ENCODE measurements around the gene ATR.

Gene ATR

GRCh38 chr3:142542054-142542453 lies 36.5 kb downstream of the ATR start:
- no peak for DNase-seq (ENCODE audit: low spot score)
- no peak for TF ChIP-seq CTCF (IDR thresholded peaks at IDR 0.05; ENCODE audit: extremely low read depth, insufficient read depth, missing control alignments)
- in situ Hi-C loops (cut with MboI; ENCODE audit: low pct_unique_long_range_greater_than_20kb, low sequenced_read_pairs, unreplicated experiment): no loop called here

GRCh38 chr3:142536519-142536918 lies 42.0 kb downstream of the ATR start:
- no peak for TF ChIP-seq CTCF (IDR thresholded peaks at IDR 0.05; ENCODE audit: extremely low read depth, insufficient read depth, missing control alignments)
- in situ Hi-C loops (cut with MboI; ENCODE audit: low pct_unique_long_range_greater_than_20kb, low sequenced_read_pairs, unreplicated experiment): no loop called here
- DNase-seq (ENCODE audit: low spot score): no peak

GRCh38 chr3:142534543-142534942 lies 44.0 kb downstream of the ATR start:
- TF ChIP-seq CTCF (IDR thresholded peaks at IDR 0.05; ENCODE audit: extremely low read depth, insufficient read depth, missing control alignments): no peak
- DNase-seq (ENCODE audit: low spot score): no peak
- in situ Hi-C loops (cut with MboI; ENCODE audit: low pct_unique_long_range_greater_than_20kb, low sequenced_read_pairs, unreplicated experiment): no loop called here

- no peak for TF ChIP-seq CTCF (IDR thresholded peaks at IDR 0.05; ENCODE audit: extremely low read depth, insufficient read depth, missing control alignments)
- no peak for DNase-seq (ENCODE audit: low spot score)
- in situ Hi-C loops (cut with MboI; ENCODE audit: low pct_unique_long_range_greater_than_20kb, low sequenced_read_pairs, unreplicated experiment): no loop called here
Measured at GRCh38 chr3:142530296-142530695, 48.2 kb downstream of the ATR start.

GRCh38 chr3:142523921-142524566 lies 54.5 kb downstream of the ATR start:
- TF ChIP-seq CTCF (IDR thresholded peaks at IDR 0.05; ENCODE audit: extremely low read depth, insufficient read depth, missing control alignments): no peak
- no peak for DNase-seq (ENCODE audit: low spot score)
- in situ Hi-C loops (cut with MboI; ENCODE audit: low pct_unique_long_range_greater_than_20kb, low sequenced_read_pairs, unreplicated experiment): no loop called here

- TF ChIP-seq CTCF (IDR thresholded peaks at IDR 0.05; ENCODE audit: extremely low read depth, insufficient read depth, missing control alignments): no peak
- DNase-seq (ENCODE audit: low spot score): no peak
- in situ Hi-C loops (cut with MboI; ENCODE audit: low pct_unique_long_range_greater_than_20kb, low sequenced_read_pairs, unreplicated experiment): no loop called here
Measured at GRCh38 chr3:142509079-142509478, 69.5 kb downstream of the ATR start.

Data from GM13977 (cell line).